Ascending aorta (tissue), 2 donors: ENCODE measurements around the gene DTNA. TPM values are rescaled to one million over a fixed set of nuclear protein-coding genes. Genes with fewer than 3 reads are reported as not detected.
"Not testable (repeated sequence)": the region's sequence is repeated elsewhere in the genome, so short reads cannot be mapped to it uniquely, and the experiment has no call there.

Source experiments
- DNase-seq, 2 donors: peaks; one replicate each; pipeline ENCODE4 v3.0.0-alpha.2; 2019; ENCODE audit warnings: low spot score in 2 of 2
- H3K27ac ChIP-seq, 2 donors: fragments of 200-600 bp; sonication (generic); one replicate each; pipeline ENCODE4 v1.5.1; 2016 to 2017; ENCODE audit warnings: mild to moderate bottlenecking in 1 of 2
- H3K27me3 ChIP-seq: fragments of 200-600 bp; sonication (generic); one replicate; pipeline ENCODE4 v1.5.1; 2017
- H3K36me3 ChIP-seq, 2 donors: fragments of 200-600 bp; sonication (generic); one replicate each; pipeline ENCODE4 v1.5.1; 2016
- H3K4me1 ChIP-seq, 2 donors: fragments of 200-600 bp; sonication (generic); one replicate each; pipeline ENCODE4 v1.5.1; 2016 to 2017; ENCODE audit warnings: mild to moderate bottlenecking in 1 of 2
- H3K4me3 ChIP-seq, 2 donors: fragments of 200-600 bp; sonication (generic); one replicate each; pipeline ENCODE4 v1.5.1; 2016 to 2017; ENCODE audit warnings: mild to moderate bottlenecking in 1 of 2
- H3K9me3 ChIP-seq, 2 donors: fragments of 200-600 bp; sonication (generic); one replicate each; pipeline ENCODE4 v1.5.1; 2016
- intact Hi-C: fragments of 100-400 bp; cut with DNase I; formaldehyde crosslinking; loops from one replicate; pipeline ENCODE4 v1.15.1; 2023
- total RNA-seq: library from RNA; depleted of rRNA; stranded (reverse); fragments of >200 nt; gene quantifications from one replicate; pipeline ENCODE4 v1.1.0, GENCODE V29; 2016
- TF ChIP-seq, protein P1 (sequence below), 3 experiments: fragments of 200-600 bp in 2 of 3; fragments of 450-650 bp in 1 of 3; sonication (generic) in 2 of 3; IDR thresholded peaks; one replicate each; pipeline ENCODE4 v1.5.1; 2016 to 2019; ENCODE audit warnings: antibody characterized with exemption in 3 of 3, mild to moderate bottlenecking in 1 of 3, moderate library complexity in 1 of 3

Gene DTNA
- total RNA-seq, 1 donor from 2014 or later: 7.3 TPM

DNA sequence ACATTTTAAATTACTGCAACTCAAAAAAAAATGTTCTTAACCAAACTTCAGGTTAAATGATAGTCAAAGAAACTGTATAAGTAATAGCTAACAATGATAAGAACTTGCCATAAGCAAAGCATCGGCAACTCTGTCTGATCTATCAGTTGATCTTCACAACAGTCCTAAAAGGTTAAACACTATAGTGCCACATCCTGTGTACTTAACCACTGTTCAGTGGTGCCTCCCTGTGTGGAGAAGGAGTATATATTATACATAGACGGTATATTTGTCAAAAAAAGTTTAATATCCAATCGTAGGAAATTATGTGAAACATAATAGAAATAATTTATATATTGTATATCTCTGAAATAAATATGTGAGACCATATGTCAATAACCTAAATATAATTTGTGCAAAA, 13.0 kb downstream of the DTNA start:
- H3K36me3 ChIP-seq: no peaks in the 10 kb centered on the region
- no peak for DNase-seq
- TF ChIP-seq, protein P1, sequence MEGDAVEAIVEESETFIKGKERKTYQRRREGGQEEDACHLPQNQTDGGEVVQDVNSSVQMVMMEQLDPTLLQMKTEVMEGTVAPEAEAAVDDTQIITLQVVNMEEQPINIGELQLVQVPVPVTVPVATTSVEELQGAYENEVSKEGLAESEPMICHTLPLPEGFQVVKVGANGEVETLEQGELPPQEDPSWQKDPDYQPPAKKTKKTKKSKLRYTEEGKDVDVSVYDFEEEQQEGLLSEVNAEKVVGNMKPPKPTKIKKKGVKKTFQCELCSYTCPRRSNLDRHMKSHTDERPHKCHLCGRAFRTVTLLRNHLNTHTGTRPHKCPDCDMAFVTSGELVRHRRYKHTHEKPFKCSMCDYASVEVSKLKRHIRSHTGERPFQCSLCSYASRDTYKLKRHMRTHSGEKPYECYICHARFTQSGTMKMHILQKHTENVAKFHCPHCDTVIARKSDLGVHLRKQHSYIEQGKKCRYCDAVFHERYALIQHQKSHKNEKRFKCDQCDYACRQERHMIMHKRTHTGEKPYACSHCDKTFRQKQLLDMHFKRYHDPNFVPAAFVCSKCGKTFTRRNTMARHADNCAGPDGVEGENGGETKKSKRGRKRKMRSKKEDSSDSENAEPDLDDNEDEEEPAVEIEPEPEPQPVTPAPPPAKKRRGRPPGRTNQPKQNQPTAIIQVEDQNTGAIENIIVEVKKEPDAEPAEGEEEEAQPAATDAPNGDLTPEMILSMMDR (IDR thresholded peaks at IDR 0.05): no peak
- H3K4me3 ChIP-seq: no peak overlapping the region
- H3K27me3 ChIP-seq: no peaks in the 10 kb centered on the region
- H3K9me3 ChIP-seq: peaks cover 0 to 11% of the 10 kb centered on the region in 2 donors
- H3K27ac ChIP-seq: no peak overlapping the region
- H3K4me1 ChIP-seq: peaks cover 0 to 4% of the 10 kb centered on the region in 2 donors
- intact Hi-C loops: no loop called here

GRCh38 chr18:34725737-34726136, 15.6 kb downstream of the DTNA start:
- peaks cover 0 to 11% of the 10 kb centered on the region in 2 donors for H3K9me3 ChIP-seq
- H3K4me3 ChIP-seq, H3K27me3 ChIP-seq, DNase-seq, intact Hi-C loops, H3K36me3 ChIP-seq, H3K27ac ChIP-seq: not testable (repeated sequence)
- peaks cover 5 to 20% of the 10 kb centered on the region in 2 donors for H3K4me1 ChIP-seq

- H3K9me3 ChIP-seq: peaks cover 0 to 11% of the 10 kb centered on the region in 2 donors
- DNase-seq: no peak
- TF ChIP-seq, protein P1 (IDR thresholded peaks at IDR 0.05): no peak
- intact Hi-C loops: no loop called here
- peaks cover 5 to 20% of the 10 kb centered on the region in 2 donors for H3K4me1 ChIP-seq
- no peak overlapping the region for H3K4me3 ChIP-seq
- H3K36me3 ChIP-seq: no peaks in the 10 kb centered on the region
- H3K27me3 ChIP-seq: no peaks in the 10 kb centered on the region
- H3K27ac ChIP-seq: no peak overlapping the region
Observed at GRCh38 chr18:34726286-34727004, 16.3 kb downstream of the DTNA start.

GRCh38 chr18:34729264-34729663, 19.2 kb downstream of the DTNA start:
- Histone ChIP-seq H3K27me3 (no peaks in the 10 kb centered on the region), H3K4me3 (no peak overlapping the region), H3K9me3 (peaks cover 0 to 11% of the 10 kb centered on the region in 2 donors), H3K4me1 (peaks cover 5 to 20% of the 10 kb centered on the region in 2 donors), H3K27ac (peak overlapping the region; percentile 38 to 64), H3K36me3 (no peaks in the 10 kb centered on the region)
- no peak for DNase-seq
- TF ChIP-seq, protein P1 (IDR thresholded peaks at IDR 0.05): peak in 1 of 3 experiments; percentile 58
- intact Hi-C loops: no loop called here

DNA sequence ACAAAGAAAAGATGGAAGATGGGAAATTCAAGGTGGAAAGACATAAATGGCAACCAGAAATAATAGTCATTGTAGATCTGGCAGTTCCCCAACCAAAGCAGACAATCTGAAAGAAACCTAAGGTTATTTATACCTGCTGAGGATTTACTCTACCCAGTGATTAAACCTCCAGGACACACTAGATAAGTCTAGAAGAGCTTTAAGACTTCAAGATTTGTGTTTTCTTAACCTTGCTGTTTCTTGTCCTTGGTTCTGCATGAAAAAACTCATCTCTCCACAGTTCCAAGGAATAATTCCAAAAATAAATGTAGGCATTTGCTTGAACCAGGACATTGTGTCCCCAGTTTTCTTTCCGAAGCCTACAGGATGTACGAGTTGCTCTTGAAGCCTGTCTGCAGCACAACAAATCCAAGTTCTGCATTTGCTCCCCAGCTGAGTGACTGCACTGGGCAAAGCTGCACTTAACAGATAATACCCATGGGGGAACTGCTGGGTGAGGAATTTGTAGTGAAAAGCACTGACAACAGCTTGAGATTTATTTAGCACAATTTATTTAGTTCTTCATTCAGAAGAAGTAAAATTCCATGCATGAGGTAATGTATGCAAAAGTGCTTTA, 19.8 kb downstream of the DTNA start:
- Histone ChIP-seq H3K36me3 (no peaks in the 10 kb centered on the region), H3K9me3 (peaks cover 0 to 5% of the 10 kb centered on the region in 2 donors), H3K4me1 (peaks cover 5 to 20% of the 10 kb centered on the region in 2 donors), H3K27me3 (no peaks in the 10 kb centered on the region), H3K27ac (peak overlapping the region; percentile 38 to 64), H3K4me3 (no peak overlapping the region)
- no peak for DNase-seq
- intact Hi-C loops: no loop called here
- TF ChIP-seq, protein P1 (IDR thresholded peaks at IDR 0.05): no peak

- H3K9me3 ChIP-seq: no peaks in the 10 kb centered on the region
- TF ChIP-seq, protein P1 (IDR thresholded peaks at IDR 0.05): no peak
- H3K4me3 ChIP-seq: no peak overlapping the region
- H3K4me1 ChIP-seq: peaks cover 5 to 20% of the 10 kb centered on the region in 2 donors
- no peaks in the 10 kb centered on the region for H3K27me3 ChIP-seq
- no peak for DNase-seq
- H3K36me3 ChIP-seq: no peaks in the 10 kb centered on the region
- peak overlapping the region; percentile 38 to 64 for H3K27ac ChIP-seq
- intact Hi-C loops: no loop called here
Observed at GRCh38 chr18:34730774-34731173, 20.7 kb downstream of the DTNA start.
